Measurements from ENCODE around the gene NAP1L5. TPM values are rescaled to one million over a fixed set of nuclear protein-coding genes. Genes with fewer than 3 reads are reported as not detected.

Gene NAP1L5
- total RNA-seq, 2 donors from 2014 or later: 8.6 to 9.2 TPM

DNA sequence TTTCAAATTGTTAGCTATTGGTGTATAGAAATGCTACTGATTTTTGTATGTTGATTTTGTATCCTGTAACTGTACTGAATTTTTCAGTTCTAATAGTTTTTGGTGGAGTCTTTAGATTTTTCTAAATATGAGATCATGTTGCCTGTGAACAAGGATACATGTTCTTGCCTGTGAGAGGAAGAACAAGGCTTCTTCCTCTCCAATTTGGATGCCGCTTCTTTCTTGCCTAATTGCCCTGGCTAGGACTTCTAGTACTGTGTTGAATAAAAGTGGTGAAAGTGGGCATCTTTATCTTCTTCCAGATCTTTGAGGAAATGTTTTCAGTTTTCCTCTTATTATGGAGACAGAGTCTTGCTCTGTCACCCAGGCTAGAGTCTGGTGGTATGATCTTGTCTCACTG lies 16.2 kb upstream of the NAP1L5 start:
- no peaks in the 10 kb centered on the region for H3K9me3 ChIP-seq (ENCODE audit: control insufficient read depth, low read length, poor library complexity, severe bottlenecking)
- no peak overlapping the region for H3K27ac Mint-ChIP-seq
- ATAC-seq: no peak
- no peak overlapping the region for H3K4me3 Mint-ChIP-seq
- no peaks in the 10 kb centered on the region for H3K27me3 Mint-ChIP-seq
- no peak for DNase-seq
- H3K4me1 Mint-ChIP-seq: peaks cover 2% of the 10 kb centered on the region
- peaks cover 21% of the 10 kb centered on the region for H3K36me3 Mint-ChIP-seq (ENCODE audit: low read depth)

DNA sequence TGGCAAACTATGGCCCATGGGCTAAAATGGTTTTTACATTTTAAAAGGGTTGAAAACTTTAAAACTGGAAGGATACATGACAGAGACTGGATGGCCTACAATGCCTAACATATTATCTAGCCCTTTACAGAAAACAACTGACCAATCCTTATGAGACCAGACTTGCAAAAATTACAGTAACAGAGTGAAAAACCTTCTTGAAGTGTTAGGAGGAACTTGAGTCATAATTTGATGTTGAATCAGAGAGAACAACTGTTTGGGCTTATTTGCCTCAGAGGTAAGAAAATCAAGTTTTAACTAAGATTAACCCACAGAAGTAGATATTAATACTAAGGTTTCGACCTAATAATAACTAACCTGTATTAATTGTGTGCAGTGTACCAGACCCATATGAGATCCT lies 12.4 kb upstream of the NAP1L5 start:
- Mint-ChIP-seq H3K27ac (no peak overlapping the region), H3K4me3 (no peak overlapping the region), H3K27me3 (no peaks in the 10 kb centered on the region), H3K4me1 (peaks cover 8% of the 10 kb centered on the region), H3K36me3 (ENCODE audit: low read depth) (peaks cover 27% of the 10 kb centered on the region)
- no peaks in the 10 kb centered on the region for H3K9me3 ChIP-seq (ENCODE audit: control insufficient read depth, low read length, poor library complexity, severe bottlenecking)
- ATAC-seq: no peak
- no peak for DNase-seq

DNA sequence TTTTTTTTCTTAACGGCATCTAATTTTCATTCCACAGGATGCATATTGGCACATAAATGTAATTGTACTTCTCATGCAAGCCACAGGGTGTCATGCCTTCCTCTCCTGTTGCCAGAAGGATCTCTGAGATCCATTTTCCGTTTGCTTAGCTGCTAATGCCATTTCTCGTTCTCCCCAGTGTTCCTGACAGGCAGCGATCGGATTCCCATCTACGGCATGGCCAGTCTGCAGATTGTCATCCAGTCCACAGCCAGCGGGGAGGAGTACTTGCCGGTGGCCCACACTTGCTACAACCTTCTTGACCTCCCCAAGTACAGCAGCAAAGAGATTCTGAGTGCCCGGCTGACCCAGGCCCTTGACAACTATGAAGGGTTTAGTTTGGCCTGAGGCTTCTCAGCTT lies 8.9 kb upstream of the NAP1L5 start:
- peaks cover 27% of the 10 kb centered on the region for H3K36me3 Mint-ChIP-seq (ENCODE audit: low read depth)
- DNase-seq (no peak), ATAC-seq (no peak)
- peaks cover 8% of the 10 kb centered on the region for H3K4me1 Mint-ChIP-seq
- H3K9me3 ChIP-seq (ENCODE audit: control insufficient read depth, low read length, poor library complexity, severe bottlenecking): no peaks in the 10 kb centered on the region
- no peak overlapping the region for H3K27ac Mint-ChIP-seq
- no peaks in the 10 kb centered on the region for H3K27me3 Mint-ChIP-seq
- H3K4me3 Mint-ChIP-seq: no peak overlapping the region

DNA sequence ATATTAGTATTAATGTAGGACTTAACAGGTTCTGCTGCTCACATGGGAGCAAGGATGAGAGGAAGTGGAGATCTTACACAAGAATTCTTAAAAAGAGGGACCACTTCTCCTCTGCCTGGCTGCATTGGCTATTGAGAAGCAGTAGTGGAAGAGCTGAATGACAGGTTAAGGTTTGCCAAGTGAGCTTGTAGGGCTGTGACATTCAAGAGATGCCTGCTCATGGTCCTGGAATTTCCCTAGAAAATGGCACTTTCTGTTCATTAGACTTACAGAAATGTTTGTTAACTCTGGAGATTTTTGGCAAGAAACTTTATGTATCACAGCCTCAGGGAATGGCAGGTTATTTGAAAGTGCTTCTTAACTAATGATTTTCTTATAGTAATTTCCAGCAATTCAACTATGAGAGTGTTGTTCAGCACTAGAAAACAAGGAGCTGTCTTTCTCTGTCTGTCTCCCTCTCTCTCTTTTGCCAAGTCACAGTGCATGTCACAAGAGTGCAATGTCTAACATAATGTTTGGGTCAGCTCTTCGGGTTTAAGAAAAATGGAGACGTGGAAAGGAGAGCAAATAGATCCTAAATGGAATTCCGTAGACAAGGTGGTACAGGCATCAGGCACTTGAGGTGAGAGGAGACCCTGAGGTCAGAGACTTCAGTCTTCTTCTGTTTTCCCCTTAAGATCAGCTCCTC lies 8.3 kb upstream of the NAP1L5 start:
- no peak overlapping the region for H3K4me3 Mint-ChIP-seq
- DNase-seq (no peak), ATAC-seq (no peak)
- H3K27me3 Mint-ChIP-seq: no peaks in the 10 kb centered on the region
- H3K4me1 Mint-ChIP-seq: peaks cover 8% of the 10 kb centered on the region
- H3K36me3 Mint-ChIP-seq (ENCODE audit: low read depth): peaks cover 26% of the 10 kb centered on the region
- H3K27ac Mint-ChIP-seq: peak overlapping the region; percentile 37
- H3K9me3 ChIP-seq (ENCODE audit: control insufficient read depth, low read length, poor library complexity, severe bottlenecking): no peaks in the 10 kb centered on the region

DNA sequence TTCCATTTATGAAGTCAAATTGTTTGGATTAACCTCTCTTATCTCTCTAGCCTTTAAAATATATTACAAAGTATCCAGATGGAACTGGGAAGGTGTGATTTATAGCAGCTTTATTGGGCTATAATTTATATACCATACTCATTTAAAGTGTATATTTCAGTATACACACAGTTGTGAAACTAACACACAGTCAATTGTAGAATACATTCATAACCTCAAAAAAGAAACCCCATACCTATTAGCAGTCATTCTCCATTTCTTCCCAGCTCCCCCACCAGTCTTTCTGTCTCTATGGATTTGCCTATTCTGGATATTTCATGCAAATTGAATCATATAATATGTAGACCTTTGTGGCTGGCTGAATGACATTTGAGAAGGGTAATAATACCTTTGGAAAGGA lies 7.6 kb upstream of the NAP1L5 start:
- no peak overlapping the region for H3K4me3 Mint-ChIP-seq
- no peak for DNase-seq
- peak overlapping the region; percentile 37 for H3K27ac Mint-ChIP-seq
- H3K9me3 ChIP-seq (ENCODE audit: control insufficient read depth, low read length, poor library complexity, severe bottlenecking): no peaks in the 10 kb centered on the region
- H3K27me3 Mint-ChIP-seq: no peaks in the 10 kb centered on the region
- peaks cover 26% of the 10 kb centered on the region for H3K36me3 Mint-ChIP-seq (ENCODE audit: low read depth)
- no peak for ATAC-seq
- peaks cover 8% of the 10 kb centered on the region for H3K4me1 Mint-ChIP-seq

DNA sequence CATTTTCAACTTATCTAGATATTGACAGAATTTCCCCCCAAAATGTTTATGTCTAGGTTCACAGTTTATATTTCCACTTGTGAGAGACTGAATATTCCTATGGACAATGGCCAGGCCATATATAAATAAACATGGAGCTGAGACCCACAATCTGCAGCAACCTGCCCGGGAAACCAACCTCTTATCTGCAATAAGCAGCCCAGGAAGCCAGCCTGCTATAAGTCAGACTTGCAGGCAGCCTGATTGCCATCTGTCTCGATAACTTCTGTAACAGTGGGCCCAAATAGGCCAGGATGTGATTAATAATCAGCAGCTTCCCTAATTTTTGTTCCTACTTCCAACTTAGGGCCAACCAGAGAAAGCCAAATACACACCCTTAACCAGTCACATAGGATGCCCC lies 5.2 kb upstream of the NAP1L5 start:
- H3K9me3 ChIP-seq (ENCODE audit: control insufficient read depth, low read length, poor library complexity, severe bottlenecking): no peaks in the 10 kb centered on the region
- ATAC-seq (no peak), DNase-seq (no peak)
- no peak overlapping the region for H3K4me3 Mint-ChIP-seq
- H3K27me3 Mint-ChIP-seq: no peaks in the 10 kb centered on the region
- peaks cover 6% of the 10 kb centered on the region for H3K4me1 Mint-ChIP-seq
- H3K27ac Mint-ChIP-seq: peak overlapping the region; percentile 4
- H3K36me3 Mint-ChIP-seq (ENCODE audit: low read depth): peaks cover 15% of the 10 kb centered on the region

DNA sequence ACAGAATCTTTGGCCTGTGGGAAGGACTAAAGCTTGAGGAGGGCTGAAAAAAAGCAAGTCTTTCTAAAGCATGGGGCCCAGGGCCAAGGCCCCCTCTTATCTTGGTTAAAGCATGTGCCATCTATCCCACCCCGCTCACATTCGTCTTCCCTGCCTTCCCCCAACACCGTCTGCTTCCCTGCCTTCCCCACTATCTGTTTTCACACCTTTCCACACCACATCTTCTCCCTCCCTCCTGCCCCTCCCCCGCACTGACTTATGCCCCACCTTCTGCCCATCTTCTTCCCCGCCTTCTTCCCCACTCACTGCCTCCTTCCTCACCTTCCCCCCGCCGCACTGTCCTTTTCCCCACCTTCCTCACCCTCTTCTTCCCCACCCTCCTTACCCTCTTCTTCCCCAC lies 890 bp upstream of the NAP1L5 start:
- DNase-seq: no peak

DNA sequence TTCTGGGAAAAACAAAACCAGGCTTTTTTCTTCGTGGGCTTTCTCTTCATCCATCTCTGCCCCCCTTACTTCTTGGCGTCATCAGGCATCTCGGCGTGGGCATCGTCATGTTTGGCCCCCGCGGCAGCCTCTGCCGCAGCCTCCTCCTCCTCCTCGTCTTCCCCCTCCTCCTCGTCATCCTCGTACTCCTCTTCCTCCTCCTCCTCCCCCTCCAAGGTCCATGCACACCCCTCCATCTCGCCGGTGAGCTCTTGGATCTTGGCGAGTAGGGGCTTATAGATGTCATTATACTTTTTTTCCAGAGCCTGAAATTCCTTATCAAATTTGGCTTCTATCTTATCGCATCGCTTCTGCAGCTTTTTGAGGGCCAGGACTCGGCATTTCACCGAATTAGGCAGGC lies 488 bp downstream of the NAP1L5 start:
- ATAC-seq (peak; percentile 20), DNase-seq (no peak)
- no peaks in the 10 kb centered on the region for H3K27me3 Mint-ChIP-seq
- peaks cover 9% of the 10 kb centered on the region for H3K4me1 Mint-ChIP-seq
- peaks cover 2% of the 10 kb centered on the region for H3K36me3 Mint-ChIP-seq (ENCODE audit: low read depth)
- peak overlapping the region; percentile 94 for H3K27ac Mint-ChIP-seq
- no peaks in the 10 kb centered on the region for H3K9me3 ChIP-seq (ENCODE audit: control insufficient read depth, low read length, poor library complexity, severe bottlenecking)
- H3K4me3 Mint-ChIP-seq: peak overlapping the region; percentile 91

More for the DNA sequence above, 890 bp upstream of the NAP1L5 start:
- ATAC-seq: no peak
- no peaks in the 10 kb centered on the region for H3K27me3 Mint-ChIP-seq
- no peaks in the 10 kb centered on the region for H3K9me3 ChIP-seq (ENCODE audit: control insufficient read depth, low read length, poor library complexity, severe bottlenecking)
- no peak overlapping the region for H3K4me3 Mint-ChIP-seq
- H3K4me1 Mint-ChIP-seq: peaks cover 9% of the 10 kb centered on the region
- peaks cover 4% of the 10 kb centered on the region for H3K36me3 Mint-ChIP-seq (ENCODE audit: low read depth)
- peak overlapping the region; percentile 94 for H3K27ac Mint-ChIP-seq

DNA sequence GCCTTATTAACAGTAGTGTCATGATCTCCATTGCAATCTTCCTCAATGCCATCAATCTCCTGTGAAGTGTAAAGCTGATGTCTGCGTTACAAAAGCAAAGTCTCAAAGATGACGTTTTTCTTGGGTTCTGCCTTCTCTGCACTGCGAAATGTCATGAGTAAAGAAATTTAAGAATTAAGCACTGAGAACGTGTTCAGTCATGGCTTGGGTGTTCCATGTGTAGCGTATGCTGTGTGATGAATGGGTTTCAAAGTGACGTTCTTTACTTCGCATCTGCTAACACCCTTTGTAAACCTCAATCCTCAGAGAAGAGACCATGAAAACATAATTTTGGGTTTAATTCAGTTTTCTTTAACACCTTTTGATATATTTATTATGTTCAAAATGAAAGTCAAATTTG lies 999 bp downstream of the NAP1L5 start:
- Mint-ChIP-seq H3K4me3 (peak overlapping the region; percentile 91), H3K27ac (peak overlapping the region; percentile 94), H3K36me3 (ENCODE audit: low read depth) (peaks cover 2% of the 10 kb centered on the region), H3K27me3 (no peaks in the 10 kb centered on the region), H3K4me1 (peaks cover 9% of the 10 kb centered on the region)
- H3K9me3 ChIP-seq (ENCODE audit: control insufficient read depth, low read length, poor library complexity, severe bottlenecking): no peaks in the 10 kb centered on the region
- no peak for DNase-seq
- no peak for ATAC-seq

DNA sequence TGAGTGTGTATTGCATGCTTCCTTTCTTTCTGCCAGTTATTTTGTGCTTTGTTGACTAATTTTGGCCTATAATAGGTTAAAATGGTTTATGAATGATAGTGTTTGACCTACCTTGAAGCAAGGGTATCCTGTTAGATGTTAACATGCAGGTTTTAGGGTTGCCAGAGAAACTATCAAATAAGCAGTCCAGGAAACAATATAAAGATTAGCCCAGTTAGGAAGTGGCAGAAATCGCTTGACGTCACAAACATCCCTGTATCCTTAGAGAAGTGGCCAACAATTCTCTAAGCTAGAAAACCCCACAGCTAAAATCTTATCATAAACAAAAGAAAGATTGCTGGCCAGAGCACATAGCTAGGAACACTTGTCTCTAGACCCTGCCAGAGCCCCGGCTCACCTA lies 3.8 kb downstream of the NAP1L5 start:
- peaks cover 6% of the 10 kb centered on the region for H3K36me3 Mint-ChIP-seq (ENCODE audit: low read depth)
- peaks cover 11% of the 10 kb centered on the region for H3K4me1 Mint-ChIP-seq
- no peak overlapping the region for H3K27ac Mint-ChIP-seq

DNA sequence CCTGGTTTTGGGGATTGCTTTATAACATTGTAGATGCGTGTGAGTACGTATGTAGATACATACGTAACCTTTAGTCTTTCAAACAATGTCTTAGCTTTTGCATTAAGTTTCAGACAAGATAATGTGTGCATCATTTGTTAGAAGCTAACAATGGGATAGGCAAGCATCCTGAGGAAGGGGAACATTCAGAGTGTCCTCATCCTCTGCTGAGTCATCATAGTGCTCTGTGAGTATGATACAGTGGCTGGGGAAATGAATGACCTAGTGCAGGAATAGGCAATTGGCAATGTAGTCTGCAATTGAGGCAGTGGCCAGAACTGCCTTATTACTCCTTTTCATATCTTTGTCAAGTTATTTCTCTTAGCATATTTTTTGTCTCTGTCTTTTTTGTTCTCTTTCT lies 7.3 kb downstream of the NAP1L5 start:
- peaks cover 9% of the 10 kb centered on the region for H3K36me3 Mint-ChIP-seq (ENCODE audit: low read depth)
- no peaks in the 10 kb centered on the region for H3K27me3 Mint-ChIP-seq
- DNase-seq (no peak), ATAC-seq (no peak)
- peaks cover 6% of the 10 kb centered on the region for H3K4me1 Mint-ChIP-seq
- H3K9me3 ChIP-seq (ENCODE audit: control insufficient read depth, low read length, poor library complexity, severe bottlenecking): no peaks in the 10 kb centered on the region
- H3K27ac Mint-ChIP-seq: peak overlapping the region; percentile 17
- H3K4me3 Mint-ChIP-seq: no peak overlapping the region

More for the DNA sequence above, 3.8 kb downstream of the NAP1L5 start:
- H3K4me3 Mint-ChIP-seq: peak overlapping the region; percentile 5
- ATAC-seq: no peak
- no peaks in the 10 kb centered on the region for H3K27me3 Mint-ChIP-seq
- H3K9me3 ChIP-seq (ENCODE audit: control insufficient read depth, low read length, poor library complexity, severe bottlenecking): no peaks in the 10 kb centered on the region
- no peak for DNase-seq

DNA sequence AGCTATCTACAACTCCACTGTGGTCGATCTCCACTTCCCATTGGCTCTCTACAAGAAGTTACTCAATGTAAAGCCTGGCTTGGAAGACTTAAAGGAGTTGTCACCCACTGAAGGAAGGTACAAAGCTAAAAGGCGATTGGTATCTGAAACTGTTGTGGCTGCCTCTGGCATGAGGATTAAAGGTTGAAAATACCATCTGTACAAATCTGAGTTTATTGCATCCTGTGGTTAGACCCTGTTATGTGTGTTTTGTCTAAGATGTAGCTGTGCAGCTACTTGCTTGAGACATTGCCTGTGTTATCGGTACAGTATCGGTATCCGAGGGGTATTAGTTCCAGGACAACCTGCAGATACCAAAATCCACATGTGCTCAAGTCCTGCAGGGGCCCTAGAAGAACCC lies 16.4 kb downstream of the NAP1L5 start:
- H3K9me3 ChIP-seq (ENCODE audit: control insufficient read depth, low read length, poor library complexity, severe bottlenecking): no peaks in the 10 kb centered on the region
- Mint-ChIP-seq H3K27me3 (no peaks in the 10 kb centered on the region), H3K4me3 (no peak overlapping the region), H3K27ac (no peak overlapping the region), H3K36me3 (ENCODE audit: low read depth) (peaks cover 10% of the 10 kb centered on the region), H3K4me1 (peaks cover 4% of the 10 kb centered on the region)
- no peak for DNase-seq
- no peak for ATAC-seq

DNA sequence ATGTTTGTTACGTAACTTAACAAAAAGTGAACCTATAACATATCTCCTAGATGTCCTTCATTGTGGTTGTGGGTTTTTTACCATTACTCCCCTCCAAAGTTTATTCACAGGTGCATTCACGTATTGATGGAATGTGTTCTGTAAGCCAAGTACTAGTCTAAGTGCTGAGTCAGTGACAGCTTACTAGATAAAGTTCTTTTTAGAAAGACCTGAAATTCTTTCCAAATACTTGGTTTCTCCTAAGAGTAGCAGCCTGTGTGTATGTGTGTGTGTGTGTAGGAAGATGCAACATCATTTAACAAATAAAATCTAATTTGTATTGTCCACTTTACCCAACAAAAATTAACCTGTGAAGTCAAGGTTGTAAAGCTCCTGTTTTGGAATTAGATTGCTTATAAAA lies 22.1 kb downstream of the NAP1L5 start:
- ATAC-seq: no peak

DNA sequence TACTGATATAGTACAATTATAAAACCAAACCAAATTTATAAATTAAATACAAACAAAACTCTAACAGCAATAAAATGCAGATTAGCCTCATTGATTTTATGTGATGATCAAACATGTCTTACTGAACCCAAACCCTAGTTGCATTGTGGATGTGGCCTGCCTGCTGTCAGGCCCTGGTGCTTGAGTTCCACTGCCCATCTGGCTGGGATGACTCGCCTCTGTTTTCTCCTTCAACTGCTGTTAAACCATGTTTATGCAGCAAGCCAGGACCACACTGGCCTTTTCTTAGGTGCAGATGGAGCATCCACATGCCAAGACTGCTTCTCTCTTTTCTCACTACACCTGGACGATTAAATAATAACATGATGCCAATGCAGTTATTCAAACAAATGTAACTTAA lies 22.6 kb downstream of the NAP1L5 start:
- Mint-ChIP-seq H3K4me3 (no peak overlapping the region), H3K27ac (no peak overlapping the region), H3K27me3 (no peaks in the 10 kb centered on the region), H3K4me1 (no peaks in the 10 kb centered on the region), H3K36me3 (ENCODE audit: low read depth) (peaks cover 9% of the 10 kb centered on the region)
- ATAC-seq (no peak), DNase-seq (no peak)
- H3K9me3 ChIP-seq (ENCODE audit: control insufficient read depth, low read length, poor library complexity, severe bottlenecking): no peaks in the 10 kb centered on the region

More for the DNA sequence above, 22.1 kb downstream of the NAP1L5 start:
- no peak for DNase-seq
- H3K9me3 ChIP-seq (ENCODE audit: control insufficient read depth, low read length, poor library complexity, severe bottlenecking): no peaks in the 10 kb centered on the region
- no peak overlapping the region for H3K4me3 Mint-ChIP-seq
- H3K4me1 Mint-ChIP-seq: no peaks in the 10 kb centered on the region
- H3K27ac Mint-ChIP-seq: no peak overlapping the region
- no peaks in the 10 kb centered on the region for H3K27me3 Mint-ChIP-seq
- H3K36me3 Mint-ChIP-seq (ENCODE audit: low read depth): peaks cover 9% of the 10 kb centered on the region

Measured in T-helper 17 cell (primary cell).